HG03571 (cell line): Measurements from ENCODE around the gene EDC4.
A peak's percentile ranks its signal among the peaks of the same experiment; 100 is the strongest.
"Not testable (repeated sequence)": the region's sequence is repeated elsewhere in the genome, so short reads cannot be mapped to it uniquely, and the experiment has no call there.

Experiments
- ATAC-seq: cut with Tn5 transposase; IDR thresholded peaks from one replicate; pipeline ENCODE4 v1.9.1; 2021; ENCODE audit not compliant: unreplicated experiment

The EDC4 gene

GRCh38 chr16:67872631-67873434, at the start of gene EDC4:
Gene EDC4 (plus strand): TSS chr16:67873052. CDS start chr16:67873262, 210 bp downstream.
- ATAC-seq, result peak; percentile 64

DNA sequence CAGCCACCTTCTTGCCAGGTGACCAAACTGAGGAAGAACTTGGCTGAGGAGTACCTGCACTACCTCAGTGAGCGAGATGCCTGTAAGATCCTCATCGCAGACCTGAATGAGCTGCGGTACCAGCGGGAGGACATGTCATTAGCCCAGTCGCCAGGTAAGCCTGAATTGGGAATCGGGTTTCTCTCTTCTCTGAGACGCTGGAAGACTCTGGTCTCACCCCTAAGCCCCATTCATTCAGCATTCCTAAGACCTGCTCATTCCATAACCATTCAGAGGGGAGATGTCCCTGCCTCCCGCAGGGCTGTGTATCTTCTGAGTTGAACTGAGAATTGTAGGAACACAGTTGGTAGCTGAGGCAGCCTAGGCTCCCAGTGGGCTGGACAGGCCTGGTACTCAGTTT, 47.7 kb upstream of the EDC4 start:
- ATAC-seq, result no peak

GRCh38 chr16:67825906-67826305, 46.9 kb upstream of the EDC4 start:
- ATAC-seq, result no peak

DNA sequence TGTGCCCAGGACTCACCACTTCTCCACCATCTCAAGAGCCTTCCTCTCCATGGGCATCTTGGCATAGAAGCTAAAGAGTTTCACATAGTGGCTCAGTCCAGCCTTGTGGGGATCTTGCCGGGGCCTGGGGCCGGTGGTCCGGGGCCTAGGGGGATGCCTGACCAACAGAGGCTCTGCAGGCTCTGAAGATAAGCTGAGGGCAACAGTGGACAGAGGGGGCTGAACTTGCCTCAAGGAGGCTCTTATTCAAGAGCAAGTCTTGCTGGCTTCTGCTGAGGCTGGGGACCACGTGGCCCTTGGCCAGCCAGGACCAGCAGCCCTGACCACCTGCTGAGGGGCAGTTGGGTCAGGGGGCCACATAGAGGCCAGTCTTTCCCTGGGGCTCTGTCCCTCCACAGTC, 44.2 kb upstream of the EDC4 start:
- ATAC-seq, result no peak

GRCh38 chr16:67833030-67833414, 39.8 kb upstream of the EDC4 start:
- ATAC-seq, result no peak

GRCh38 chr16:67833415-67834241, 39.2 kb upstream of the EDC4 start:
- ATAC-seq, result peak; percentile 98

- ATAC-seq, result no peak
These were observed 38.6 kb upstream of the EDC4 start for GRCh38 chr16:67834242-67834614.

- not testable (repeated sequence) for ATAC-seq
These were observed 35.7 kb upstream of the EDC4 start for GRCh38 chr16:67837190-67837589.

- no peak for ATAC-seq
These were observed 35.0 kb upstream of the EDC4 start for GRCh38 chr16:67837811-67838210.

DNA sequence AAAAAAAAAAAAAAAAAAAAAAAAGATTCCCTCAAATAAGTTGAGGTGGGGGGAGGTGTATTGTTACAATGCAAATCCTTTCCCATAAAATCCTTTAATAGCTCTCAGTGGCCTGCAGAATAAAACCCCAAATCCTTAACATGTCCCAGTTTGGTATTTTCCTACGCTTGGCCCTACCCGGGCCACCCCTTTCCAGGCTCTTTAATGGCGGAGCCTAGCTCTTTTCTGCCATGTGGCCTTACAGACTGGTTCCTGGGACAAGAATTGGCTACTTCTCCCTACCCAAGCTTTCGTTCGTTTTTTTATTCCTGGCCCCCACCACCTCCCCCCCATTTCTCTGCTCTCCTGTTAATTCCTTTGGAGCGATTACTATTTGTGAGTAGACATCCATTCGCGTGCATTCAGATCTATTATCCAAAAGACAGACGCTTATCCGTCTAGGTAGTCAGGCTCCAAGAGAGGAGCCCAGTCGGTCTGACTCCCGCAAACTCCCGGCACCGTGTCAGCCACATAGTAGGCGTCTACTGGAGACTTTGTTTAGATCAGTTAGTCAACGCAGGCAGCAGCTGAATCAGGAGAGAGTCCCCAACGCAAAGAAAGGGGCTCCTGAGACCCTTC, 31.5 kb upstream of the EDC4 start:
- ATAC-seq, result no peak

- ATAC-seq, result peak; percentile 38
These were observed 30.9 kb upstream of the EDC4 start, which contains the start of gene THAP11 for GRCh38 chr16:67841816-67842508. Gene THAP11 (plus strand): TSS chr16:67842320. CDS start chr16:67842555, 235 bp downstream.

DNA sequence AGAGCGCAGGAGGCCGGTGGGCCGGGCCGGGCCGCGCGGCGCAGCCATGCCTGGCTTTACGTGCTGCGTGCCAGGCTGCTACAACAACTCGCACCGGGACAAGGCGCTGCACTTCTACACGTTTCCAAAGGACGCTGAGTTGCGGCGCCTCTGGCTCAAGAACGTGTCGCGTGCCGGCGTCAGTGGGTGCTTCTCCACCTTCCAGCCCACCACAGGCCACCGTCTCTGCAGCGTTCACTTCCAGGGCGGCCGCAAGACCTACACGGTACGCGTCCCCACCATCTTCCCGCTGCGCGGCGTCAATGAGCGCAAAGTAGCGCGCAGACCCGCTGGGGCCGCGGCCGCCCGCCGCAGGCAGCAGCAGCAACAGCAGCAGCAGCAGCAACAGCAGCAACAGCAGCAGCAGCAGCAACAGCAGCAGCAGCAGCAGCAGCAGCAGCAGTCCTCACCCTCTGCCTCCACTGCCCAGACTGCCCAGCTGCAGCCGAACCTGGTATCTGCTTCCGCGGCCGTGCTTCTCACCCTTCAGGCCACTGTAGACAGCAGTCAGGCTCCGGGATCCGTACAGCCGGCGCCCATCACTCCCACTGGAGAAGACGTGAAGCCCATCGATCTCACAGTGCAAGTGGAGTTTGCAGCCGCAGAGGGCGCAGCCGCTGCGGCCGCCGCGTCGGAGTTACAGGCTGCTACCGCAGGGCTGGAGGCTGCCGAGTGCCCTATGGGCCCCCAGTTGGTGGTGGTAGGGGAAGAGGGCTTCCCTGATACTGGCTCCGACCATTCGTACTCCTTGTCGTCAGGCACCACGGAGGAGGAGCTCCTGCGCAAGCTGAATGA, 30.1 kb upstream of the EDC4 start:
- peak; percentile 5 for ATAC-seq

- no peak for ATAC-seq
These were observed 29.5 kb upstream of the EDC4 start for GRCh38 chr16:67843343-67843765.

DNA sequence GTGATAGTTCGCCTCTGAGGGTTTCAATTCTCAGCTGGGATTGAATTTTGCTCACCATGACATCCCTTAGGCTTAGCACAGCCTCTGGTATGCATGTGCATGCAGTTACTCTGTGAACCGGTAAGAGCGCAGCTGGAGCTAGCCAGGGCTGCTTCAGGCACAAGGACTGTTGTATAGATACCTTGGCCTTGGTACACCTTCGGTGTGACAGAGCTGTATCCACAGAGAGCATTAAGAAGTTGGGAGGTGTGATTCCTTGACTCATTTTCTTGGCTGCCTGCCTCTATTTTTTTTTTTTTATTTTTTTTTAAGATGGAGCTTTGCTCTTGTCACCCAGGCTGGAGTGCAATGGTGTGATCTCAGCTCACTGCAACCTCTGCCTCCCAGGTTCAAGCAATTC, 28.4 kb upstream of the EDC4 start:
- no peak for ATAC-seq

DNA sequence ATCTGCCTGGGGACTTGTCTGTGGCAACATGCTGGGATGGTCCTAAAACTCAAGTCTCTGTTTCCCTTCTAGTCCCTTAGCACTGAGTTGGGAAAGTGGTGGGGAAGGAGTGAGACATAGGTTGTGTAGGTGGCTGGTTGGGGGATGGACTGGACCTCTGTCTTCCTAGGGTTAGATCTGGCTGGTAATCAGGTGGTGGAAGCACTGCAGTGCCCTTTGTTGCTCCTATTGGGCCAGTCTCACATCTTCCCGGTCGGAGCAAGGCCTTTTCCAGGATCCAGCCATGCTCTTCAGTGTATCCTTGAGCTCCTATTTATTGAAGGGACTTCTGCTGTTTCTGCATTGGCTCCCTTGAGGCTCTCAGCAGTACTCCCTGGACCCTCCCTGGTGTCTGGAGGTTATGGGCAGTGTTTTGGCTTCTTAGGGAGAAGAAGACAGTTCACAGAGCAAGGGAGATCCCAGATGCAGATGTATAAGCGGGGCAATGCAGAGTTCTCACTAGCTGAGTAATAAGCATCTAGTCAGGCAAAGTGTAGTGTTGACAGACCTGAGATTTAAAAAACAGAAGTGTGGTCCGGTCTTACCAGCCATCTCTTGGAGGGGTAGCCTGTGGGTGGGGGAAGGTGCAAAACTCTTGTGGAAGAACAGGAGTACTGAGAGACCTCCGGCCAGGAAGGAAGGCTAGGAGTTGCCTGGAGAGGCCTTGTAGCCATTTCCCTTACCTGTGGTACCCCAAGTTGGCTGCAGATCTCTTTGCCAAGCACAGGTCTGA, 27.4 kb upstream of the EDC4 start:
- ATAC-seq, result no peak

GRCh38 chr16:67846063-67846319, 26.9 kb upstream of the EDC4 start:
- no peak for ATAC-seq

GRCh38 chr16:67846320-67847063, 26.4 kb upstream of the EDC4 start, which contains the start of gene NUTF2:
Gene NUTF2 (plus strand): TSS chr16:67846933. CDS start chr16:67865131, 18,198 bp downstream.
- peak; percentile 54 for ATAC-seq

GRCh38 chr16:67847064-67847861, 25.6 kb upstream of the EDC4 start, which contains the start of gene CENPT:
Gene CENPT (minus strand): TSS chr16:67847693. CDS start chr16:67833859, 13,834 bp downstream.
- peak; percentile 25 for ATAC-seq
